Hepatocyte (in vitro differentiated cells): ENCODE measurements around the gene RARA. TPM values are rescaled to one million over a fixed set of nuclear protein-coding genes. Genes with fewer than 3 reads are reported as not detected.

ENCODE experiments used
- DNase-seq: peaks from one replicate; pipeline ENCODE4 v3.0.0-alpha.2; 2016; ENCODE audit warnings: low spot score
- H2AFZ ChIP-seq: fragments of 200-600 bp; sonication (generic); 2 replicates; pipeline ENCODE4 v1.6.0; 2016; ENCODE audit warnings: antibody characterized with exemption, mild to moderate bottlenecking
- H3K27ac ChIP-seq: fragments of 200-600 bp; sonication (generic); 2 replicates; pipeline ENCODE4 v1.5.1; 2016; ENCODE audit warnings: mild to moderate bottlenecking
- H3K27me3 ChIP-seq: fragments of 200-600 bp; sonication (generic); 2 replicates; pipeline ENCODE4 v1.6.1; 2016
- H3K36me3 ChIP-seq: fragments of 200-600 bp; sonication (generic); replicated peaks from 2 replicates; pipeline ENCODE4 v1.5.1; 2016; ENCODE audit warnings: low read depth; ENCODE audit not compliant: insufficient read depth
- H3K4me1 ChIP-seq: fragments of 200-600 bp; sonication (generic); 2 replicates; pipeline ENCODE4 v1.5.1; 2016; ENCODE audit warnings: mild to moderate bottlenecking, moderate library complexity; ENCODE audit not compliant: insufficient read depth
- H3K4me2 ChIP-seq: fragments of 200-600 bp; sonication (generic); 2 replicates; pipeline ENCODE4 v1.6.0; 2016
- H3K4me3 ChIP-seq: fragments of 200-600 bp; sonication (generic); 2 replicates; pipeline ENCODE4 v1.5.1; 2016; ENCODE audit warnings: mild to moderate bottlenecking
- H3K79me2 ChIP-seq: fragments of 200-600 bp; sonication (generic); 2 replicates; pipeline ENCODE4 v1.6.0; 2017; ENCODE audit warnings: mild to moderate bottlenecking
- H3K9me2 ChIP-seq: fragments of 200-600 bp; sonication (generic); replicated peaks from 2 replicates; pipeline ENCODE4 v1.6.0; 2017; ENCODE audit warnings: mild to moderate bottlenecking; ENCODE audit not compliant: insufficient read depth
- H3K9me3 ChIP-seq: fragments of 200-600 bp; sonication (generic); 2 replicates; pipeline ENCODE4 v1.5.1; 2016; ENCODE audit warnings: low read depth, mild to moderate bottlenecking
- H4K20me1 ChIP-seq: fragments of 200-600 bp; sonication (generic); 2 replicates; pipeline ENCODE4 v1.6.0; 2016; ENCODE audit warnings: mild to moderate bottlenecking; ENCODE audit not compliant: insufficient read depth, poor library complexity, severe bottlenecking
- EZH2 ChIP-seq: fragments of 200-600 bp; sonication (generic); IDR thresholded peaks from 2 replicates; pipeline ENCODE4 v1.6.1; 2016; ENCODE audit warnings: antibody characterized with exemption, mild to moderate bottlenecking, borderline replicate concordance
- EZH2phosphoT487 ChIP-seq: fragments of 200-600 bp; sonication (generic); IDR thresholded peaks from one replicate; pipeline ENCODE4 v1.6.1; 2018; ENCODE audit warnings: antibody characterized with exemption, mild to moderate bottlenecking, low read depth, moderate library complexity; ENCODE audit not compliant: unreplicated experiment, severe bottlenecking
- WGBS: methylation state at CpG from one replicate; pipeline ENCODE4 v1.1.6; 2016; ENCODE audit warnings: low lambda C conversion rate; ENCODE audit errors: missing lambda C conversion rate; 5-methylcytosine and 5-hydroxymethylcytosine counted together
- polyA plus RNA-seq: library from polyadenylated mRNA; unstranded; fragments of >200 nt; fragmentation: Nextera tagmentation; extraction: Ambion mirVana; gene quantifications from 2 replicates; pipeline ENCODE4 v1.2.1, GENCODE V29; 2016
- total RNA-seq: library from RNA; depleted of rRNA; stranded (reverse); fragments of >200 nt; gene quantifications from 2 replicates; pipeline ENCODE4 v1.2.3, GENCODE V29; 2014
- TF ChIP-seq, protein P1 (sequence below): fragments of 200-600 bp; sonication (generic); IDR thresholded peaks from 2 replicates; pipeline ENCODE4 v1.5.1; 2016; ENCODE audit warnings: antibody characterized with exemption, mild to moderate bottlenecking; ENCODE audit not compliant: poor library complexity

The RARA gene
- total and polyA plus RNA-seq, 2 experiments from 2014 or later: 30.0 to 33.1 TPM

DNA sequence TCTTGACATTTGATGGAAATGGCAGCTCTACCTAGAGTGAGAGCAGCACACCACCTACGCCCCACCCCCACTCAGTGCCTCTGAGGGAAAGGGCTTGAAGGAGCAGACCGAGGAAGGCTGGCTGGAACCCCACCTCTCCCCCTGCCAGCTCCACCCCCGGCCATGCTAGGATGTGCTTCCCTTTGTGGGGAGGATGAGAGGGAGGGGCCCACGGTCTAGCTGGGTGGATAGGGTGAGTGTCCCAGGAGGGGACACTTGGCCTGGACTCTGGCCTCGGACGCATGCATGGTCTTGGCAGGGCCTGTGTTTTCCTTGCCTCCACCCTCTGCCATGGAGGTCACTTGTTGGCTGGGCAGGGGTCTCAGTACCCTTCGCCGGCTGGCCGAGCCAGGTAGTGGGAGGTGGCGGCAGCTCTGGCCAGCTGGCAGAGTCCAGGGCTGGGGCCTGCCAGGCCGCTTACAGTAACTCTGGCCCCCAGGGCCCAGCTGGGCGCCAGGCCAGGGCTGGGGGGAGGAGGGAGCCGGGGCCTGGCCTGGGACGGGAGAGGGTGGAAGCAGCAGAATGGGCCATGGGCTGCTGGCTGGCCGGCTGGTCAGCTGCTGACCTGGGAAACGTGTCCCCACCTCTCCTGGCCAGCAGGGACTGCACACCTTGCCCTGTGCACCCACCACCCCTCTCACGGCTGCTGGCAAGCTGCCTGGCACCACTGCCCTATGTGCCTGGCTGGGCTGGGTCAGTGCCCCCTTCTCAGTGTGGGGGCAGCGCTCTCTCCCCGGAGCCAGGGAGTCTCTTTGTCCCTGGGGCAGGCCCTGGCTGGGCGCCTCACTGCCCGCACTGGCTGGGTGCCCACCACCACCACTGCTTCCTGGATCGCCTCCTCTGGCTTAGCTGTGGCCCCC, 23.0 kb downstream of the RARA start:
- no peaks in the 10 kb centered on the region for H3K9me3 ChIP-seq
- H3K4me2 ChIP-seq: peak overlapping the region; percentile 48
- TF ChIP-seq, protein P1, sequence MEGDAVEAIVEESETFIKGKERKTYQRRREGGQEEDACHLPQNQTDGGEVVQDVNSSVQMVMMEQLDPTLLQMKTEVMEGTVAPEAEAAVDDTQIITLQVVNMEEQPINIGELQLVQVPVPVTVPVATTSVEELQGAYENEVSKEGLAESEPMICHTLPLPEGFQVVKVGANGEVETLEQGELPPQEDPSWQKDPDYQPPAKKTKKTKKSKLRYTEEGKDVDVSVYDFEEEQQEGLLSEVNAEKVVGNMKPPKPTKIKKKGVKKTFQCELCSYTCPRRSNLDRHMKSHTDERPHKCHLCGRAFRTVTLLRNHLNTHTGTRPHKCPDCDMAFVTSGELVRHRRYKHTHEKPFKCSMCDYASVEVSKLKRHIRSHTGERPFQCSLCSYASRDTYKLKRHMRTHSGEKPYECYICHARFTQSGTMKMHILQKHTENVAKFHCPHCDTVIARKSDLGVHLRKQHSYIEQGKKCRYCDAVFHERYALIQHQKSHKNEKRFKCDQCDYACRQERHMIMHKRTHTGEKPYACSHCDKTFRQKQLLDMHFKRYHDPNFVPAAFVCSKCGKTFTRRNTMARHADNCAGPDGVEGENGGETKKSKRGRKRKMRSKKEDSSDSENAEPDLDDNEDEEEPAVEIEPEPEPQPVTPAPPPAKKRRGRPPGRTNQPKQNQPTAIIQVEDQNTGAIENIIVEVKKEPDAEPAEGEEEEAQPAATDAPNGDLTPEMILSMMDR: no peak
- TF ChIP-seq EZH2phosphoT487 (no peak), EZH2 (no peak)
- no peaks in the 10 kb centered on the region for H3K27me3 ChIP-seq
- H3K4me3 ChIP-seq: no peak overlapping the region
- DNase-seq: peak; percentile 63
- H3K9me2 ChIP-seq: no peaks in the 10 kb centered on the region
- H3K4me1 ChIP-seq: peaks cover 69% of the 10 kb centered on the region
- no peak overlapping the region for H2AFZ ChIP-seq
- 64% methylated on average over 22 of the region's 22 CpGs for WGBS
- peaks cover 97% of the 10 kb centered on the region for H3K79me2 ChIP-seq
- no peaks in the 10 kb centered on the region for H3K36me3 ChIP-seq
- peak overlapping the region; percentile 71 for H3K27ac ChIP-seq
- H4K20me1 ChIP-seq: peaks cover 18% of the 10 kb centered on the region

DNA sequence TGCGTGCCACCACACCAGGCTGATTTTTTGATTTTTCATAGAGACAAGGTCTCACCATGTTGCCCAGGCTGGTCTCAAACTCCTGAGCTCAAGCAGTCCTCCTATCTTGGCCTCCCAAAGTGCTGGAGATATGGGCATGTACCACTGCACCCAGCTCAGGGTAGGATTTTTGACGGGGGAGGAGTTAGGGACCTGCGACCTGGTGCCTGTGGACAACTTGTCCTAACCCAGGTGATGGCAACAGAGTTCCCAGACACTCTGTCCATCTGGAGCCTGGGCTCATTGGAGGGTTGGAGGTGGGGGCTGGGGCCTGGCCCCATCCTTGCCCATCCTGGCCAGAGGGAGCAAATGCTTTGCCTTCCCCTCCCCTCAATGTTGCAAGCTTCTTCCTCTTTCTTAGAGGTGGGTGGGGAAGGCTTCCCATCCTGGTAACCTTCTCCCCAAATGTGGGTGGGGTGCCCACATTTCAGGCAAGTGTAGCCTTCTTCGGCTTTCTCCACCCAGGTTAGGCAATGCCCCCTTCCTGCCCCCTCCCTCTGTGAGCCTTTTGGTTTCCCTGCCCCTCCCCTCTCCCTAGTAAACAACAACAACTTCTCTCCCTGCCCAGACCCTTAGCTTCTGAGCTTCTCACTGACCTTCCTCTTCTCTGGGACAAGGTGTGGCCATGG, 24.9 kb downstream of the RARA start:
- H2AFZ ChIP-seq: no peak overlapping the region

DNA sequence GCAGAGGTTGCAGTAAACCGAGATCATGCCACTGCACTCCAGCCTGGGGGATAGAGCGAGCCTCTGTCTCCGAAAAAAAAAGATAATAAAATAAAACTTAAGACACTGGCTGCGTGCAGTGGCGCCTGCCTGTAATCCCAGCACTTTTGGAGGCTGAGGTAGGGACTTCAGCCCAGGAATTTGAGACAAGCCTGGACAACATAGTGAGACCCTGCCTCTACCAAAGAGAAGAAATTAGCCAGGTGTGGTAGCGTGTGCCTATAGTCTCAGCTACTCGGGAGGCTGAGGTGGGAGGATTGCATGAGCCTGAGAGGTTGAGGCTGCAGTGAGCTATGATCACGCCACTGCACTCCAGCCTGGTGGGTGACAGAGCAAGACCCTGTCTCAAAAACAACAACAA, 26.6 kb downstream of the RARA start:
- Histone ChIP-seq H3K27me3 (no peaks in the 10 kb centered on the region), H3K4me3 (no peak overlapping the region), H4K20me1 (no peaks in the 10 kb centered on the region), H3K4me2 (peak overlapping the region; percentile 64), H3K9me3 (no peaks in the 10 kb centered on the region), H2AFZ (no peak overlapping the region), H3K9me2 (no peaks in the 10 kb centered on the region), H3K4me1 (peaks cover 63% of the 10 kb centered on the region), H3K36me3 (no peaks in the 10 kb centered on the region), H3K27ac (peak overlapping the region; percentile 69), H3K79me2 (peaks cover 96% of the 10 kb centered on the region)
- DNase-seq: no peak
- WGBS: 88% methylated on average over 8 of the region's 8 CpGs
- TF ChIP-seq EZH2phosphoT487 (no peak), EZH2 (no peak)
- TF ChIP-seq, protein P1: no peak

More for the DNA sequence above, 24.9 kb downstream of the RARA start:
- Histone ChIP-seq H3K9me3 (no peaks in the 10 kb centered on the region), H3K4me1 (peaks cover 55% of the 10 kb centered on the region), H3K27ac (peak overlapping the region; percentile 69), H3K27me3 (no peaks in the 10 kb centered on the region), H3K4me2 (no peak overlapping the region), H3K79me2 (peaks cover 97% of the 10 kb centered on the region), H4K20me1 (peaks cover 4% of the 10 kb centered on the region), H3K4me3 (no peak overlapping the region), H3K36me3 (no peaks in the 10 kb centered on the region), H3K9me2 (no peaks in the 10 kb centered on the region)
- 100% methylated on average over 4 of the region's 4 CpGs for WGBS
- TF ChIP-seq EZH2phosphoT487: no peak
- no peak for TF ChIP-seq EZH2
- DNase-seq: no peak

DNA sequence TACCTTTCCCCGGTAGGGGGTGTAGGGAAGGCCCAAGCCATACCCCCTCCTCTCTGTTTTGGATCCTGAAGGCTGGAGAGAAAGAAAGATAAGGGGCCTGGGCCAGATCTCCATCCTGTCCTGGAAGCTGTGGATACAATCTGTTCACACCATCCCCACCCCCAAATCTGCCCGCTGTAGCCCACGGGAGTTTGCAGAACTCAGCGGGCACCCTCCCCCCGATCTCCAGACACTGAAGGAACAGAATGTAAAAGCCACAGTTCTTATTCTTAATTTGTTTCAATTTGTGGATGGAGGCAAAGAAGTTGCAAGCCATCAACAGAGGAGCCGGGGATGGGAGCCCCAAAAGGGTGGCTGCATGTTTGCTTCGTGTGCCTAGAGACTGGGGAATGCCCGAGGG, 28.4 kb downstream of the RARA start:
- WGBS: 66% methylated on average over 8 of the region's 8 CpGs
- H3K4me3 ChIP-seq: no peak overlapping the region
- peaks cover 49% of the 10 kb centered on the region for H3K4me1 ChIP-seq
- H3K27ac ChIP-seq: no peak overlapping the region
- no peaks in the 10 kb centered on the region for H4K20me1 ChIP-seq
- no peak for TF ChIP-seq EZH2phosphoT487
- TF ChIP-seq, protein P1: no peak
- no peak for TF ChIP-seq EZH2
- peaks cover 92% of the 10 kb centered on the region for H3K79me2 ChIP-seq
- H3K27me3 ChIP-seq: no peaks in the 10 kb centered on the region
- no peak overlapping the region for H3K4me2 ChIP-seq
- H3K9me2 ChIP-seq: no peaks in the 10 kb centered on the region
- H3K9me3 ChIP-seq: no peaks in the 10 kb centered on the region
- H2AFZ ChIP-seq: no peak overlapping the region
- DNase-seq: no peak
- H3K36me3 ChIP-seq: no peaks in the 10 kb centered on the region
